H1 (cell line): Measurements from ENCODE around the gene KCNIP3.

Experiments
- HDAC6 ChIP-seq: IDR thresholded peaks from one replicate; pipeline ENCODE4 v1.7.1; 2012; ENCODE audit warnings: low read depth, mild to moderate bottlenecking, inconsistent platforms, low read length, moderate library complexity
- MAX ChIP-seq: IDR thresholded peaks from 2 replicates; pipeline ENCODE4 v1.6.1; 2012; ENCODE audit warnings: inconsistent platforms
- POLR2A ChIP-seq, 2 experiments: IDR thresholded peaks; 1 replicate in 1 of 2; 2 replicates in 1 of 2; pipeline ENCODE4 v1.6.1; 2011; ENCODE audit warnings: low read depth in 2 of 2, low read length in 2 of 2, mild to moderate bottlenecking in 2 of 2; ENCODE audit errors: control extremely low read depth in 1 of 2

GRCh38 chr2:95325590-95326432, 28.7 kb downstream of the KCNIP3 start:
- TF ChIP-seq POLR2A (IDR thresholded peaks at IDR 0.05; ENCODE audit: control extremely low read depth in 1 of 2, low read depth in 2 of 2, low read length in 2 of 2) (no peak), MAX (no peak), HDAC6 (no peak)
